ENCODE results near the gene TRIM61.
A peak's percentile ranks its signal among the peaks of the same experiment; 100 is the strongest.

Gene TRIM61

GRCh38 chr4:164943192-164943591 lies 34.3 kb downstream of the TRIM61 start:
- TF ChIP-seq CTCF (IDR thresholded peaks at IDR 0.05): no peak

GRCh38 chr4:164937576-164938270 lies 39.7 kb downstream of the TRIM61 start:
- peak; percentile 11; the same call in 1 of the 2 replicates for TF ChIP-seq CTCF (IDR thresholded peaks at IDR 0.05)

- no peak for TF ChIP-seq CTCF (IDR thresholded peaks at IDR 0.05)
These were observed 42.1 kb downstream of the TRIM61 start for GRCh38 chr4:164935363-164935762.

GRCh38 chr4:164933244-164933643 lies 44.2 kb downstream of the TRIM61 start:
- no peak for TF ChIP-seq CTCF (IDR thresholded peaks at IDR 0.05)

GRCh38 chr4:164931551-164932324 lies 45.7 kb downstream of the TRIM61 start:
- no peak for TF ChIP-seq CTCF (IDR thresholded peaks at IDR 0.05)

GRCh38 chr4:164930647-164931046 lies 46.8 kb downstream of the TRIM61 start:
- TF ChIP-seq CTCF (IDR thresholded peaks at IDR 0.05): no peak

GRCh38 chr4:164926301-164926700 lies 51.2 kb downstream of the TRIM61 start:
- TF ChIP-seq CTCF (IDR thresholded peaks at IDR 0.05): no peak
